Neural progenitor cell (in vitro differentiated cells): ENCODE measurements around the gene RAET1L.

Source experiments
- CTCF ChIP-seq: fragments of 200-600 bp; sonication (generic); IDR thresholded peaks from 2 replicates; pipeline ENCODE4 v1.5.1; 2017; ENCODE audit warnings: antibody characterized with exemption, mild to moderate bottlenecking
- EZH2phosphoT487 ChIP-seq: fragments of 200-600 bp; sonication (generic); IDR thresholded peaks from 2 replicates; pipeline ENCODE4 v1.6.1; 2017; ENCODE audit warnings: antibody characterized with exemption

GRCh38 chr6:149977221-149977620 lies 48.1 kb downstream of the RAET1L start:
- no peak for TF ChIP-seq CTCF
- no peak for TF ChIP-seq EZH2phosphoT487
